ENCODE results near the gene TBX19.

Gene TBX19

GRCh38 chr1:168285521-168285790, 4.8 kb downstream of the TBX19 start:
- DNase-seq: no peak

GRCh38 chr1:168285971-168286927, 5.6 kb downstream of the TBX19 start:
- no peak for DNase-seq

GRCh38 chr1:168287237-168287664, 6.6 kb downstream of the TBX19 start:
- no peak for DNase-seq

- DNase-seq: no peak
Observed at GRCh38 chr1:168288311-168289052, 7.8 kb downstream of the TBX19 start.

GRCh38 chr1:168291222-168291837, 10.7 kb downstream of the TBX19 start:
- DNase-seq: no peak

- DNase-seq: no peak
Observed at GRCh38 chr1:168293356-168293755, 12.7 kb downstream of the TBX19 start.

GRCh38 chr1:168295411-168296114, 14.9 kb downstream of the TBX19 start:
- DNase-seq: no peak

- DNase-seq: no peak
Observed at GRCh38 chr1:168297019-168297730, 16.5 kb downstream of the TBX19 start.

GRCh38 chr1:168298446-168298845, 17.8 kb downstream of the TBX19 start:
- no peak for DNase-seq

GRCh38 chr1:168300626-168301025, 19.9 kb downstream of the TBX19 start:
- DNase-seq: no peak

- DNase-seq: no peak
Observed at GRCh38 chr1:168301664-168302320, 21.1 kb downstream of the TBX19 start.

GRCh38 chr1:168303716-168304540, 23.3 kb downstream of the TBX19 start:
- DNase-seq: no peak

GRCh38 chr1:168304865-168305264, 24.2 kb downstream of the TBX19 start:
- no peak for DNase-seq

GRCh38 chr1:168312718-168313604, 32.3 kb downstream of the TBX19 start:
- no peak for DNase-seq

GRCh38 chr1:168316142-168316541, 35.5 kb downstream of the TBX19 start:
- DNase-seq: no peak

- no peak for DNase-seq
Observed at GRCh38 chr1:168317309-168317708, 36.6 kb downstream of the TBX19 start.

GRCh38 chr1:168319691-168320090, 39.0 kb downstream of the TBX19 start:
- DNase-seq: no peak

GRCh38 chr1:168320149-168320548, 39.5 kb downstream of the TBX19 start:
- DNase-seq: no peak

GRCh38 chr1:168320800-168321450, 40.2 kb downstream of the TBX19 start:
- DNase-seq: no peak

All from SHP77 treated with DMSO at 0.1 percent for 48 hours (cell line).